ENCODE data around the gene PTCD1. TPM values are rescaled to one million over a fixed set of nuclear protein-coding genes. Genes with fewer than 3 reads are reported as not detected.
A peak's percentile ranks its signal among the peaks of the same experiment; 100 is the strongest.

Gene PTCD1
- total and polyA plus RNA-seq, 7 donors: 2.7 to 9.2 (median 5.0) TPM

DNA sequence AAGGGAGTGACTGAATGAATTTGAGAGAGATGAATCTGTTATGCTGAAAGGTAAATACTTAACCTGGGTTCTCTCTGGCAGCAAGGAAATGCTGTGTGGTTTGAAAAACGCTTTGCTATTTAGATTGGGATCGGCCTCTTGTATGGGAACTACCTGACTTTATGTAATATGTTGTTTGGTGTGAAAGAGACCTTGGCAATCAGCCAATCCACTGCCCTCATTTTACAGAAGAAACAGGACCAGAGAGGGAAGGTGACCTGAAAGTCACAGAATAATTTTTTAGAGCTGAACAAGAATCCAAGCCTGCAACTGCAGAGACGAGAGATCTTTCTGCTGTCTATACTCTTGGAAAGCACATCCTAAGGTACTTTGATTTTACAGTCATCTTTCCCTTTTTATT is 28.8 kb downstream of the PTCD1 start:
- Histone ChIP-seq H3K4me1 (peaks cover 27% of the 10 kb centered on the region), H3K36me3 (ENCODE audit: insufficient read depth in 1 of 2, low read depth in 1 of 2) (peaks cover 9 to 55% of the 10 kb centered on the region in 2 donors), H3K9me3 (no peaks in the 10 kb centered on the region), H3K27ac (peak overlapping the region; percentile 88), H3K27me3 (ENCODE audit: insufficient read depth in 3 of 3, low read length in 2 of 3) (no peaks in the 10 kb centered on the region), H3K4me3 (peak overlapping the region; percentile 95)
- no peak for DNase-seq
- ATAC-seq: no peak
- intact Hi-C loops (cut with DNase I): no loop called here
- WGBS, 3 donors: 51 to 57% (median 54%) methylated on average over 3 of the region's 3 CpGs
- no peak for TF ChIP-seq CTCF (IDR thresholded peaks at IDR 0.05)

DNA sequence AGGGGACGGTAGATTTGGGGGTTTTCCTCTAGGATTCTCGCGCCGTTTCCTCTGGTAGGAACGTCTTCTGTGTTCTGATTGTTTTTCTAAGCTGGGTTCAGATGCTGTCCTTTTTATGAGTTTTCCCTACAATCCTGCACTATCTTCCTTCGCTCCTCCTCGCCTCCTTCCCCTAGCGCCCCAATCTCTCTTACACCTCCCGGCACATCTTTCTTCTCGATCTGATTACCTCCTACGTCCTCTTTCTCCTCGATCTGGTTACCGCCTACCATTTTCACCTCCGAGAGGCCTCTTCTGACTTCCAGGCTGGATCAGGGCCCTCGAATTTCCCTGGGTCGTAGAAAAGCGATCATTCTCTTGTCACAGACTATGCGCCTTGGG is 29.4 kb downstream of the PTCD1 start:
- intact Hi-C loops (cut with DNase I): no loop called here
- Histone ChIP-seq H3K4me3 (peak overlapping the region; percentile 95), H3K27me3 (ENCODE audit: insufficient read depth in 3 of 3, low read length in 2 of 3) (no peaks in the 10 kb centered on the region), H3K4me1 (peaks cover 29% of the 10 kb centered on the region), H3K27ac (peak overlapping the region; percentile 88), H3K9me3 (no peaks in the 10 kb centered on the region), H3K36me3 (ENCODE audit: insufficient read depth in 1 of 2, low read depth in 1 of 2) (peaks cover 9 to 55% of the 10 kb centered on the region in 2 donors)
- DNase-seq: no peak
- no peak for TF ChIP-seq CTCF (IDR thresholded peaks at IDR 0.05)
- 0% methylated on average over 18 of the region's 18 CpGs for WGBS, 3 donors
- ATAC-seq: peak in 1 of 4 donors; percentile 1

DNA sequence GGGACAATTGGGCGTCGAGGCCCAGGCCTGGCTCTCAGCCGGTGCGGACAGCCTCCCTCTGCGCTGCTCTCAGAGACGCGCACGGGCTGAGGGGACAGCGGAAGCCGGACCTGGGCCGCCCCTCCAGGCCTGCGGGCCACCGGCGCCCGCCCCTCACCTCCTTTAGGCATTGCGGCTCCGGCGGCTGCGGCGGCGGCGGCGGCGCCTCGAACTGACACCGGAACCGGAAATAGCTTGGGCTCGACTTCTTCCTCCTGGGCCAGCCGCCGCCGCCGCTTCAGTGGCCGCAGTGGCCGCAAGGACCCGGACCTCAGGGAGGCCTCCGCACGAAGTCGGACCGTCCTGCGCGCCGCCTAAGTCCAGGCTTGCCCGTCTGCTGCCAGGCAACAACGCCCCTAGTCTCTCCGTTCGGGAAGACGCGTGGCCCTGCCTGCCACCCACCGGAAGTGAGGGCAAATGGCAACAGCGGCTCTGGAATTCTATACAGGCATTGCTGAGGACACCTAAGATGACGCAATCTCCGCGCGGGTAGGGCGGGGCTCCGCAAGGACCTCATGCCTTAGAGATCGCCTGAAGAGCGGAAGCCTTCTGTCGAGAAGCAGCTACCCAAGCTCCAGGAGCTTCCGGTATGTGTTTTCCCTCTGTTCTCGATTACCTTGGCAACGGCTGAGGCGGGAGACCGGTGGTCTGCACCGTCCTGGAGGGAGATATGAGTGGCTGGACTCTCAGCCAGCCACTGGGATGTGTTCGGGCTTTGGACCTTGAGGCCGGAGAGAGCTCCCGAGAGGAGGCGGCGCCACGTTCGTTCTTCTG is 30.0 kb downstream of the PTCD1 start, which contains the start of the genes BUD31 and PDAP1:
BUD31 (plus strand) TSS at position 591 of the 813 bp plus-strand sequence. CDS start 2,124 bp downstream, outside the sequence.
PDAP1 (minus strand) TSS at position 219 of the 813 bp plus-strand sequence; CDS start at position 170, 49 bp downstream.
- peak; percentile 94 to 96 (median 94) for ATAC-seq
- H3K4me1 ChIP-seq: peaks cover 29% of the 10 kb centered on the region
- H3K27me3 ChIP-seq (ENCODE audit: insufficient read depth in 3 of 3, low read length in 2 of 3): no peaks in the 10 kb centered on the region
- no peaks in the 10 kb centered on the region for H3K9me3 ChIP-seq
- peak within 1 kb of the TSS; percentile 88 for H3K27ac ChIP-seq
- intact Hi-C loops (cut with DNase I): no loop called here
- 0% methylated on average over 62 to 72 of the region's 72 CpGs for WGBS, 3 donors
- peaks cover 9 to 55% of the 10 kb centered on the region in 2 donors for H3K36me3 ChIP-seq (ENCODE audit: insufficient read depth in 1 of 2, low read depth in 1 of 2)
- H3K4me3 ChIP-seq: peak within 1 kb of the TSS; percentile 95
- peak; percentile 95 to 98 for DNase-seq
- no peak for TF ChIP-seq CTCF (IDR thresholded peaks at IDR 0.05)

GRCh38 chr7:99407872-99408378 is 30.7 kb downstream of the PTCD1 start:
- Histone ChIP-seq H3K27me3 (ENCODE audit: insufficient read depth in 3 of 3, low read length in 2 of 3) (no peaks in the 10 kb centered on the region), H3K9me3 (no peaks in the 10 kb centered on the region), H3K4me1 (peaks cover 29% of the 10 kb centered on the region), H3K4me3 (peak overlapping the region; percentile 95), H3K36me3 (ENCODE audit: insufficient read depth in 1 of 2, low read depth in 1 of 2) (peaks cover 5 to 55% of the 10 kb centered on the region in 2 donors), H3K27ac (peak overlapping the region; percentile 88)
- peak; percentile 78 to 87 for DNase-seq
- intact Hi-C loops (cut with DNase I): no loop called here
- peak; percentile 65 to 78 (median 70) for ATAC-seq
- WGBS, 3 donors: 0 to 1% (median 0%) methylated on average over 28 of the region's 28 CpGs
- TF ChIP-seq CTCF (IDR thresholded peaks at IDR 0.05): no peak
